ENCODE measurements around the gene NOD2.

NOD2 gene

DNA sequence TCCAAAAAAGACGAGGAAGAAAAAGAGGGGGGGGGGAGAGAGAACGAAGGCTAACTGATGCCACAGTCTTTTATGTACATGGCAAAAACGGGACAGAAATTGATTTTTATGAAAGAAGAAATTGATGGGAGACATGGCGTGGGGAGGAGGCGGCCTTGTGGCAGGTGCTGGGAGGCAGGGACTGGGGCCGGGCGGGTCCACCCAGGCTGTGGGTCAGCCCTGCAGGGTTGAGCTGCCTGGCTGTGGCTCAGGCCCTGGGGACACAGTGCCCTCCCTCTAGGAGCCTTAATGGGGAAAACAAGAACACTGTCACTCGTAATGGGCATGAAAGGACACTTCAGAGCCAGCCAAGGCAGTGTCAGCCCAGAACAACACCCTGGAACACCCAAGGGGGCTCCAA is 47.1 kb upstream of the NOD2 start:
- Histone ChIP-seq H3K36me3 (replicated peaks in 1 of 2; ENCODE audit: control insufficient read depth in 2 of 2, insufficient read depth in 2 of 2, low read length in 2 of 2) (no peaks in the 10 kb centered on the region), H3K79me1 (ENCODE audit: low read depth, low read length) (no peaks in the 10 kb centered on the region), H3K18ac (ENCODE audit: low read length) (peak overlapping the region; percentile 77), H2BK15ac (ENCODE audit: low read length) (no peak overlapping the region), H3K27me3 (ENCODE audit: control insufficient read depth in 3 of 3, insufficient read depth in 3 of 3, low read depth in 1 of 3, low read length in 3 of 3) (no peaks in the 10 kb centered on the region), H3K9me3 (replicated peaks in 1 of 2; ENCODE audit: control insufficient read depth in 2 of 2, insufficient read depth in 1 of 2, low read depth in 1 of 2, low read length in 2 of 2) (no peaks in the 10 kb centered on the region), H3K4ac (ENCODE audit: low read length) (no peak overlapping the region), H2AK5ac (ENCODE audit: low read depth, low read length) (peak overlapping the region; percentile 41), H3K9ac (ENCODE audit: low read depth, low read length, poor library complexity) (peak overlapping the region; percentile 9), H3K14ac (ENCODE audit: low read length) (no peak overlapping the region), H2AFZ (ENCODE audit: low read length) (peak overlapping the region; percentile 80), H3K4me1 (ENCODE audit: control insufficient read depth in 2 of 2, insufficient read depth in 1 of 2, low read depth in 1 of 2, low read length in 2 of 2) (peaks cover 9 to 10% of the 10 kb centered on the region in 2 donors), H3K27ac (replicated peaks; ENCODE audit: low read length) (no peak overlapping the region), H2BK120ac (ENCODE audit: low read depth, low read length) (no peak overlapping the region), H2BK12ac (ENCODE audit: low read length) (no peak overlapping the region), H3K4me3 (ENCODE audit: low read length in 2 of 2) (no peak overlapping the region), H4K91ac (ENCODE audit: low read depth, low read length, poor library complexity) (no peak overlapping the region), H2BK5ac (ENCODE audit: low read length) (no peak overlapping the region), H3K23ac (ENCODE audit: low read depth, low read length, poor library complexity) (no peak overlapping the region), H4K8ac (ENCODE audit: low read depth, low read length) (no peak overlapping the region), H3K4me2 (ENCODE audit: insufficient read depth, low read length, poor library complexity, severe bottlenecking) (no peak overlapping the region)
- no CpG with 5 or more reads among the region's 8 CpGs for WGBS, 2 donors (ENCODE audit: extremely low coverage in 2 of 2, insufficient read length in 2 of 2, insufficient replicate concordance in 1 of 2)
- DNase-seq (ENCODE audit: low spot score): no peak

DNA sequence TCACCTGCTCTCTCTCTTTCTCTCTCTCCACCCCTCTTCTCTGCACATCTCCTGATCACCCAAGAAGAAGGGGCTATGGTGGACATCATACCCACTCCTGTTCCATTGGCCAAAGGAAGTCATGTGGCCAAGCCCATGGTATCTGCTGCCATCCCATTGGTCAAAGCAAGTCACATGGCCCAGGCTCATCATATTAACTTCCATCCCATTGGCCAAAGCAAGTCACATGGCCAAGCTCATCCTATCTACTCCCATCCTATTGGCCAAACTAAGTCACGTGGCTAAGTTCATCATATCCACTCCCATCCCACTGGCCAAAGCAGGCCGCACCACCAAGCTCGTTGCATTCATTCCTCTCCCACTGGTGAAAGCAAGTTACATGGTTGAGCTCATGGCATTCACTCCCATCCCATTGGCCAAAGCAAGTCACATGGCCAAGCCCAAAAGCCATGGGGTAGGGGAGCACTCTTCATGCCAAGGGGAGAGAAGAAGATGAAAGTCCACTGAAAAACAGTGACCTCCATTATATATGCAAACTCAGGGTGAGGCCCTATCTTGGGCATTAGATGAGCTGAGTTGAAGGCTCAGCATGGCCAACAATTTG is 41.5 kb upstream of the NOD2 start:
- Histone ChIP-seq H3K4me2 (ENCODE audit: insufficient read depth, low read length, poor library complexity, severe bottlenecking) (no peak overlapping the region), H2BK120ac (ENCODE audit: low read depth, low read length) (no peak overlapping the region), H2BK12ac (ENCODE audit: low read length) (no peak overlapping the region), H3K27ac (replicated peaks; ENCODE audit: low read length) (no peak overlapping the region), H3K14ac (ENCODE audit: low read length) (no peak overlapping the region), H2BK5ac (ENCODE audit: low read length) (no peak overlapping the region), H3K9ac (ENCODE audit: low read depth, low read length, poor library complexity) (no peak overlapping the region), H3K36me3 (replicated peaks in 1 of 2; ENCODE audit: control insufficient read depth in 2 of 2, insufficient read depth in 2 of 2, low read length in 2 of 2) (no peaks in the 10 kb centered on the region), H2AK5ac (ENCODE audit: low read depth, low read length) (no peak overlapping the region), H2BK15ac (ENCODE audit: low read length) (no peak overlapping the region), H4K8ac (ENCODE audit: low read depth, low read length) (no peak overlapping the region), H2AFZ (ENCODE audit: low read length) (no peak overlapping the region), H4K91ac (ENCODE audit: low read depth, low read length, poor library complexity) (no peak overlapping the region), H3K4ac (ENCODE audit: low read length) (no peak overlapping the region), H3K4me3 (ENCODE audit: low read length in 2 of 2) (no peak overlapping the region), H3K79me1 (ENCODE audit: low read depth, low read length) (no peaks in the 10 kb centered on the region), H3K9me3 (replicated peaks in 1 of 2; ENCODE audit: control insufficient read depth in 2 of 2, insufficient read depth in 1 of 2, low read depth in 1 of 2, low read length in 2 of 2) (peaks cover 0 to 2% of the 10 kb centered on the region in 2 donors), H3K18ac (ENCODE audit: low read length) (no peak overlapping the region), H3K23ac (ENCODE audit: low read depth, low read length, poor library complexity) (no peak overlapping the region), H3K27me3 (ENCODE audit: control insufficient read depth in 3 of 3, insufficient read depth in 3 of 3, low read depth in 1 of 3, low read length in 3 of 3) (no peaks in the 10 kb centered on the region), H3K4me1 (ENCODE audit: control insufficient read depth in 2 of 2, insufficient read depth in 1 of 2, low read depth in 1 of 2, low read length in 2 of 2) (peaks cover 3% of the 10 kb centered on the region in 2 donors)
- WGBS, 2 donors (ENCODE audit: extremely low coverage in 2 of 2, insufficient read length in 2 of 2, insufficient replicate concordance in 1 of 2): no CpG with 5 or more reads among the region's 3 CpGs
- DNase-seq (ENCODE audit: low spot score): no peak

GRCh38 chr16:50652836-50653425 is 40.5 kb upstream of the NOD2 start:
- no peak overlapping the region for H3K14ac ChIP-seq (ENCODE audit: low read length)
- H3K9me3 ChIP-seq (replicated peaks in 1 of 2; ENCODE audit: control insufficient read depth in 2 of 2, insufficient read depth in 1 of 2, low read depth in 1 of 2, low read length in 2 of 2): peaks cover 0 to 2% of the 10 kb centered on the region in 2 donors
- H3K4me2 ChIP-seq (ENCODE audit: insufficient read depth, low read length, poor library complexity, severe bottlenecking): no peak overlapping the region
- no peak overlapping the region for H3K4me3 ChIP-seq (ENCODE audit: low read length in 2 of 2)
- H3K18ac ChIP-seq (ENCODE audit: low read length): no peak overlapping the region
- no peaks in the 10 kb centered on the region for H3K36me3 ChIP-seq (replicated peaks in 1 of 2; ENCODE audit: control insufficient read depth in 2 of 2, insufficient read depth in 2 of 2, low read length in 2 of 2)
- no peak for DNase-seq (ENCODE audit: low spot score)
- H2BK5ac ChIP-seq (ENCODE audit: low read length): no peak overlapping the region
- no peak overlapping the region for H4K91ac ChIP-seq (ENCODE audit: low read depth, low read length, poor library complexity)
- H2AFZ ChIP-seq (ENCODE audit: low read length): no peak overlapping the region
- no peak overlapping the region for H3K27ac ChIP-seq (replicated peaks; ENCODE audit: low read length)
- no peak overlapping the region for H2BK15ac ChIP-seq (ENCODE audit: low read length)
- H2BK12ac ChIP-seq (ENCODE audit: low read length): no peak overlapping the region
- H3K79me1 ChIP-seq (ENCODE audit: low read depth, low read length): no peaks in the 10 kb centered on the region
- H3K27me3 ChIP-seq (ENCODE audit: control insufficient read depth in 3 of 3, insufficient read depth in 3 of 3, low read depth in 1 of 3, low read length in 3 of 3): no peaks in the 10 kb centered on the region
- no peak overlapping the region for H2BK120ac ChIP-seq (ENCODE audit: low read depth, low read length)
- WGBS, 2 donors (ENCODE audit: extremely low coverage in 2 of 2, insufficient read length in 2 of 2, insufficient replicate concordance in 1 of 2): no CpG with 5 or more reads among the region's 14 CpGs
- no peak overlapping the region for H3K4ac ChIP-seq (ENCODE audit: low read length)
- no peak overlapping the region for H3K23ac ChIP-seq (ENCODE audit: low read depth, low read length, poor library complexity)
- H2AK5ac ChIP-seq (ENCODE audit: low read depth, low read length): peak overlapping the region; percentile 16
- no peak overlapping the region for H3K9ac ChIP-seq (ENCODE audit: low read depth, low read length, poor library complexity)
- peaks cover 3% of the 10 kb centered on the region in 2 donors for H3K4me1 ChIP-seq (ENCODE audit: control insufficient read depth in 2 of 2, insufficient read depth in 1 of 2, low read depth in 1 of 2, low read length in 2 of 2)
- H4K8ac ChIP-seq (ENCODE audit: low read depth, low read length): no peak overlapping the region

DNA sequence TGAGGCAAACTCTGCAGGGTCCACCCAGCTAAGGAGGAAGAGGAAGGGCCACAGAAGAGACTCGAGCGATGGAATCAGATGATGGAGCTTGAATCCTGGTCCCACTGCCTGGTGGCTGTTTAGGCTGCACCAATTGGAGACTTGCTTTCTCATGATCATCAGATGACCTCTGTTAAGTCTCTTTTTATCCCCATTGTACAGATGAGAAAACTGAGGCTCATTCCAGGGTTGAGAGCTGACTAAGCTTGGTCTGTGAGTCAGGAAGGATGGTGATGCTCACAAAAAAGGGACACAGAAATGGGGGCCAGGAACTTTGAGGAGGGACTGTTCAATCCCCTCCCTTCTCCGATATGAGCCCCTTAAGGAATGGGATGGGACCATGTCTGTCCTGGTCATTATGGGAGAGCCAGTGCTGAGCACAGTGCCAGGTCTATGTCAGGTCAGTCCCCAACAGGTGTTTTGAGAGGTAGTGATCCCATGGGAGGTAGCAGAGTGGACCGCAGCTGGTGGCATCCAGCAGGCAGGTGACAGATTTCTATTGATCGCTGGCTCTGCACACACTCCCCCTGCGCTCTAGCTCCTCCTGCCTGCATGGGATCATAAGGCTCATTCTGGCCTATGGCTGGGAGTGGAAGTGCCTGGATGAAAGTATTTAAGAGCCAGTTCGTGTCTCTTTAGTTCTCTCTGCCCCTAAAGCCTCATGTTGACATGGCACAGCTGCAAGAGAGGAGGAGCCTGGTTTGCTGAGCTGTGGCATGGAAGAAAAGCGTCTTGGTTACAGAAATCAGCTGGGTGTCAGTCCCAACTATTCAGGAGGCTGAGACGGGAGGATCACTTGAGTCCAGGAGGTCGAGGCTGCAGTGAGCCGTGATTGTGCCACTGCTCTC is 39.5 kb upstream of the NOD2 start:
- no peak overlapping the region for H2BK15ac ChIP-seq (ENCODE audit: low read length)
- no peaks in the 10 kb centered on the region for H3K27me3 ChIP-seq (ENCODE audit: control insufficient read depth in 3 of 3, insufficient read depth in 3 of 3, low read depth in 1 of 3, low read length in 3 of 3)
- no peak overlapping the region for H3K27ac ChIP-seq (replicated peaks; ENCODE audit: low read length)
- no peak overlapping the region for H2AFZ ChIP-seq (ENCODE audit: low read length)
- no peak overlapping the region for H3K18ac ChIP-seq (ENCODE audit: low read length)
- H2BK12ac ChIP-seq (ENCODE audit: low read length): no peak overlapping the region
- H3K4me3 ChIP-seq (ENCODE audit: low read length in 2 of 2): no peak overlapping the region
- H3K79me1 ChIP-seq (ENCODE audit: low read depth, low read length): no peaks in the 10 kb centered on the region
- no peak overlapping the region for H2BK120ac ChIP-seq (ENCODE audit: low read depth, low read length)
- no peak overlapping the region for H3K23ac ChIP-seq (ENCODE audit: low read depth, low read length, poor library complexity)
- no peak overlapping the region for H3K14ac ChIP-seq (ENCODE audit: low read length)
- H2BK5ac ChIP-seq (ENCODE audit: low read length): no peak overlapping the region
- DNase-seq (ENCODE audit: low spot score): no peak
- no peak overlapping the region for H4K91ac ChIP-seq (ENCODE audit: low read depth, low read length, poor library complexity)
- no peak overlapping the region for H4K8ac ChIP-seq (ENCODE audit: low read depth, low read length)
- no peak overlapping the region for H3K4ac ChIP-seq (ENCODE audit: low read length)
- peaks cover 0 to 2% of the 10 kb centered on the region in 2 donors for H3K9me3 ChIP-seq (replicated peaks in 1 of 2; ENCODE audit: control insufficient read depth in 2 of 2, insufficient read depth in 1 of 2, low read depth in 1 of 2, low read length in 2 of 2)
- no peak overlapping the region for H3K4me2 ChIP-seq (ENCODE audit: insufficient read depth, low read length, poor library complexity, severe bottlenecking)
- peaks cover 3% of the 10 kb centered on the region in 2 donors for H3K4me1 ChIP-seq (ENCODE audit: control insufficient read depth in 2 of 2, insufficient read depth in 1 of 2, low read depth in 1 of 2, low read length in 2 of 2)
- WGBS, 2 donors (ENCODE audit: extremely low coverage in 2 of 2, insufficient read length in 2 of 2, insufficient replicate concordance in 1 of 2): no CpG with 5 or more reads among the region's 11 CpGs
- no peaks in the 10 kb centered on the region for H3K36me3 ChIP-seq (replicated peaks in 1 of 2; ENCODE audit: control insufficient read depth in 2 of 2, insufficient read depth in 2 of 2, low read length in 2 of 2)
- peak overlapping the region; percentile 16 for H2AK5ac ChIP-seq (ENCODE audit: low read depth, low read length)
- H3K9ac ChIP-seq (ENCODE audit: low read depth, low read length, poor library complexity): no peak overlapping the region

All from neuronal stem cell (in vitro differentiated cells).